ENCODE measurements around the gene COL6A5. TPM values are rescaled to one million over a fixed set of nuclear protein-coding genes. Genes with fewer than 3 reads are reported as not detected.

Gene COL6A5
- polyA plus RNA-seq, 2 donors = 0.04 to 0.15 TPM

GRCh38 chr3:130462089-130462488, 116.6 kb downstream of the COL6A5 start:
- Histone ChIP-seq H3K4me1 (ENCODE audit: control insufficient read depth in 2 of 2, insufficient read depth in 2 of 2, low read length in 1 of 2) (no peaks in the 10 kb centered on the region), H3K9me3 (ENCODE audit: control insufficient read depth in 2 of 2, insufficient read depth in 1 of 2, low read depth in 1 of 2, low read length in 1 of 2) (peaks cover 0 to 3% of the 10 kb centered on the region in 2 donors), H3K4me3 (ENCODE audit: low read depth in 1 of 2, low read length in 2 of 2) (no peak overlapping the region), H3K36me3 (ENCODE audit: control insufficient read depth in 2 of 2, insufficient read depth in 2 of 2, low read length in 1 of 2) (no peaks in the 10 kb centered on the region), H3K27me3 (ENCODE audit: control insufficient read depth in 1 of 2, insufficient read depth in 2 of 2, low read length in 2 of 2) (no peaks in the 10 kb centered on the region), H3K27ac (ENCODE audit: low read depth in 2 of 2, low read length in 1 of 2) (no peak overlapping the region)
- WGBS, 2 donors = 74 to 78% methylated on average over 5 of the region's 5 CpGs

DNA sequence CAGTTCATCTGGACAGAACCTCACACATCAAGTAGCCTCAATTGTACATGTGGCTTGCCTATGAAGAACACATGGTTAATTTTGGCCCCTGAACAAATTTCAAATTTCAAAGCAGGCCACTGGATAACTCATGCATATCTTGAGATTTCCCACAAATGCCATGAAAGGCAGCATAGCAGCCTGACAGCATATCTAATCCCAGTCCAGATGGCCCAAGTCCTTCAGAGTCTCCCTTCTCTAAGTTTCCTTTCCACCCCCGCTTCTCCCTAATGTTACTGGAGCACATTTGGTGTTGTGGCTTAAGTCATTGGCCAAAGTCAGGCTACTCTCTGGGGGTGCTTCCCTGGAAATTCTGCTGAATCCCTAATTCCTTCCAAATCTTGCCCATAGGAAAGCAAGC, 117.7 kb downstream of the COL6A5 start:
- no peaks in the 10 kb centered on the region for H3K4me1 ChIP-seq (ENCODE audit: control insufficient read depth in 2 of 2, insufficient read depth in 2 of 2, low read length in 1 of 2)
- no peak overlapping the region for H3K4me3 ChIP-seq (ENCODE audit: low read depth in 1 of 2, low read length in 2 of 2)
- 81 to 88% methylated on average over 1 of the region's 1 CpG for WGBS, 2 donors
- H3K36me3 ChIP-seq (ENCODE audit: control insufficient read depth in 2 of 2, insufficient read depth in 2 of 2, low read length in 1 of 2) = no peaks in the 10 kb centered on the region
- H3K27ac ChIP-seq (ENCODE audit: low read depth in 2 of 2, low read length in 1 of 2) = no peak overlapping the region
- no peaks in the 10 kb centered on the region for H3K27me3 ChIP-seq (ENCODE audit: control insufficient read depth in 1 of 2, insufficient read depth in 2 of 2, low read length in 2 of 2)
- H3K9me3 ChIP-seq (ENCODE audit: control insufficient read depth in 2 of 2, insufficient read depth in 1 of 2, low read depth in 1 of 2, low read length in 1 of 2) = peaks cover 0 to 3% of the 10 kb centered on the region in 2 donors

DNA sequence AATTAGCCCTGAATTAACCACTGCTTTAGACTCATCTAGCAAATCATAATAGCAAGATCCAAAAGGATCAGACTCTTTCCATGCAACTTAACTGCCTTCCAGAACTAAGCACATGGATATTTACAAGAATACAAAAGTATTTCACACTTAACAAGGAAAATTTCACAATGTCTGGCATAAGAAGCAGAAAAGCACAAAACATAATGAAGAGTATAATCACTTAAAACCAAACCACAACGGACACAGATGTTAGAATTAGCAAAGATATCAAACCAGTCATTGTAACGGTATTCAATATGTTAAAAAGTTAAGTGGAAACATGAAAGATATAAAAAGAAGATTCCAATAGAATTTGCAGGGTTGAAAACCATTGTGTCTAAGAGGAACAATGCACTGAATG, 120.0 kb downstream of the COL6A5 start:
- H3K27me3 ChIP-seq (ENCODE audit: control insufficient read depth in 1 of 2, insufficient read depth in 2 of 2, low read length in 2 of 2) = no peaks in the 10 kb centered on the region
- peaks cover 0 to 2% of the 10 kb centered on the region in 2 donors for H3K9me3 ChIP-seq (ENCODE audit: control insufficient read depth in 2 of 2, insufficient read depth in 1 of 2, low read depth in 1 of 2, low read length in 1 of 2)
- H3K4me3 ChIP-seq (ENCODE audit: low read depth in 1 of 2, low read length in 2 of 2) = no peak overlapping the region
- WGBS, 2 donors = 61 to 68% methylated on average over 2 of the region's 2 CpGs
- H3K27ac ChIP-seq (ENCODE audit: low read depth in 2 of 2, low read length in 1 of 2) = no peak overlapping the region
- H3K36me3 ChIP-seq (ENCODE audit: control insufficient read depth in 2 of 2, insufficient read depth in 2 of 2, low read length in 1 of 2) = no peaks in the 10 kb centered on the region
- H3K4me1 ChIP-seq (ENCODE audit: control insufficient read depth in 2 of 2, insufficient read depth in 2 of 2, low read length in 1 of 2) = no peaks in the 10 kb centered on the region

GRCh38 chr3:130468311-130468710, 122.8 kb downstream of the COL6A5 start:
- no peak overlapping the region for H3K4me3 ChIP-seq (ENCODE audit: low read depth in 1 of 2, low read length in 2 of 2)
- no peaks in the 10 kb centered on the region for H3K4me1 ChIP-seq (ENCODE audit: control insufficient read depth in 2 of 2, insufficient read depth in 2 of 2, low read length in 1 of 2)
- WGBS, 2 donors = 97 to 100% methylated on average over 1 of the region's 1 CpG
- no peaks in the 10 kb centered on the region for H3K27me3 ChIP-seq (ENCODE audit: control insufficient read depth in 1 of 2, insufficient read depth in 2 of 2, low read length in 2 of 2)
- H3K9me3 ChIP-seq (ENCODE audit: control insufficient read depth in 2 of 2, insufficient read depth in 1 of 2, low read depth in 1 of 2, low read length in 1 of 2) = no peaks in the 10 kb centered on the region
- no peaks in the 10 kb centered on the region for H3K36me3 ChIP-seq (ENCODE audit: control insufficient read depth in 2 of 2, insufficient read depth in 2 of 2, low read length in 1 of 2)
- H3K27ac ChIP-seq (ENCODE audit: low read depth in 2 of 2, low read length in 1 of 2) = no peak overlapping the region

- H3K9me3 ChIP-seq (ENCODE audit: control insufficient read depth in 2 of 2, insufficient read depth in 1 of 2, low read depth in 1 of 2, low read length in 1 of 2) = no peaks in the 10 kb centered on the region
- WGBS, 2 donors = 39 to 43% methylated on average over 3 of the region's 3 CpGs
Measured at GRCh38 chr3:130470126-130470525, 124.7 kb downstream of the COL6A5 start.

GRCh38 chr3:130473416-130473815, 127.9 kb downstream of the COL6A5 start:
- 44 to 73% methylated on average over 2 of the region's 2 CpGs for WGBS, 2 donors
- H3K9me3 ChIP-seq (ENCODE audit: control insufficient read depth in 2 of 2, insufficient read depth in 1 of 2, low read depth in 1 of 2, low read length in 1 of 2) = no peaks in the 10 kb centered on the region
- no peak overlapping the region for H3K4me3 ChIP-seq (ENCODE audit: low read depth in 1 of 2, low read length in 2 of 2)

More at GRCh38 chr3:130470126-130470525, 124.7 kb downstream of the COL6A5 start:
- Histone ChIP-seq H3K36me3 (ENCODE audit: control insufficient read depth in 2 of 2, insufficient read depth in 2 of 2, low read length in 1 of 2) (no peaks in the 10 kb centered on the region), H3K4me3 (ENCODE audit: low read depth in 1 of 2, low read length in 2 of 2) (no peak overlapping the region), H3K27me3 (ENCODE audit: control insufficient read depth in 1 of 2, insufficient read depth in 2 of 2, low read length in 2 of 2) (no peaks in the 10 kb centered on the region), H3K27ac (ENCODE audit: low read depth in 2 of 2, low read length in 1 of 2) (no peak overlapping the region), H3K4me1 (ENCODE audit: control insufficient read depth in 2 of 2, insufficient read depth in 2 of 2, low read length in 1 of 2) (no peaks in the 10 kb centered on the region)

GRCh38 chr3:130480736-130481135, 135.3 kb downstream of the COL6A5 start:
- H3K27me3 ChIP-seq (ENCODE audit: control insufficient read depth in 1 of 2, insufficient read depth in 2 of 2, low read length in 2 of 2) = no peaks in the 10 kb centered on the region
- H3K4me3 ChIP-seq (ENCODE audit: low read depth in 1 of 2, low read length in 2 of 2) = no peak overlapping the region
- H3K27ac ChIP-seq (ENCODE audit: low read depth in 2 of 2, low read length in 1 of 2) = no peak overlapping the region
- H3K9me3 ChIP-seq (ENCODE audit: control insufficient read depth in 2 of 2, insufficient read depth in 1 of 2, low read depth in 1 of 2, low read length in 1 of 2) = no peaks in the 10 kb centered on the region
- WGBS, 2 donors = 27 to 33% methylated on average over 4 of the region's 4 CpGs
- no peaks in the 10 kb centered on the region for H3K4me1 ChIP-seq (ENCODE audit: control insufficient read depth in 2 of 2, insufficient read depth in 2 of 2, low read length in 1 of 2)
- H3K36me3 ChIP-seq (ENCODE audit: control insufficient read depth in 2 of 2, insufficient read depth in 2 of 2, low read length in 1 of 2) = no peaks in the 10 kb centered on the region

More at GRCh38 chr3:130473416-130473815, 127.9 kb downstream of the COL6A5 start:
- no peak overlapping the region for H3K27ac ChIP-seq (ENCODE audit: low read depth in 2 of 2, low read length in 1 of 2)
- H3K36me3 ChIP-seq (ENCODE audit: control insufficient read depth in 2 of 2, insufficient read depth in 2 of 2, low read length in 1 of 2) = no peaks in the 10 kb centered on the region
- H3K27me3 ChIP-seq (ENCODE audit: control insufficient read depth in 1 of 2, insufficient read depth in 2 of 2, low read length in 2 of 2) = no peaks in the 10 kb centered on the region
- no peaks in the 10 kb centered on the region for H3K4me1 ChIP-seq (ENCODE audit: control insufficient read depth in 2 of 2, insufficient read depth in 2 of 2, low read length in 1 of 2)

DNA sequence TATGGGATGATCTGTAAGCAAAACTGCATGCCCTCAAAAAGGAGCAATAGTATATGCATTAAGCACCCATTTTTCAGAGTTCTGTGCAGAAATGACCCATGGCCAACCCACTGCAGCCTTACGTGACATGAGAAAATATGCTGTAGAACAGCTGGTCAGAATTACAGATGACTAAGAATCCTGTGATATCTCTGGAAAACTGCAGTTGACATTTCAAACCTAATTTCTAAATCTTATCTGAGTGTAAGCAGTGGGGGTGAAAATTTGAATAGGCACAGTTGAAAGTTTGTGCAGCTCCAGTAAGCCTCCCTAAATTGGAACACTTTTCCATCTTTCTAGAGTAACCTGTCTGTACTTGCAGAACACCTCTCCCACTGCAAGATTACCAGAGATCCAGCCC, 142.8 kb downstream of the COL6A5 start:
- Histone ChIP-seq H3K9me3 (ENCODE audit: control insufficient read depth in 2 of 2, insufficient read depth in 1 of 2, low read depth in 1 of 2, low read length in 1 of 2) (no peaks in the 10 kb centered on the region), H3K4me1 (ENCODE audit: control insufficient read depth in 2 of 2, insufficient read depth in 2 of 2, low read length in 1 of 2) (no peaks in the 10 kb centered on the region), H3K27ac (ENCODE audit: low read depth in 2 of 2, low read length in 1 of 2) (no peak overlapping the region), H3K4me3 (ENCODE audit: low read depth in 1 of 2, low read length in 2 of 2) (no peak overlapping the region), H3K27me3 (ENCODE audit: control insufficient read depth in 1 of 2, insufficient read depth in 2 of 2, low read length in 2 of 2) (no peaks in the 10 kb centered on the region), H3K36me3 (ENCODE audit: control insufficient read depth in 2 of 2, insufficient read depth in 2 of 2, low read length in 1 of 2) (no peaks in the 10 kb centered on the region)
- WGBS, 2 donors = 73 to 85% methylated on average over 1 of the region's 1 CpG

DNA sequence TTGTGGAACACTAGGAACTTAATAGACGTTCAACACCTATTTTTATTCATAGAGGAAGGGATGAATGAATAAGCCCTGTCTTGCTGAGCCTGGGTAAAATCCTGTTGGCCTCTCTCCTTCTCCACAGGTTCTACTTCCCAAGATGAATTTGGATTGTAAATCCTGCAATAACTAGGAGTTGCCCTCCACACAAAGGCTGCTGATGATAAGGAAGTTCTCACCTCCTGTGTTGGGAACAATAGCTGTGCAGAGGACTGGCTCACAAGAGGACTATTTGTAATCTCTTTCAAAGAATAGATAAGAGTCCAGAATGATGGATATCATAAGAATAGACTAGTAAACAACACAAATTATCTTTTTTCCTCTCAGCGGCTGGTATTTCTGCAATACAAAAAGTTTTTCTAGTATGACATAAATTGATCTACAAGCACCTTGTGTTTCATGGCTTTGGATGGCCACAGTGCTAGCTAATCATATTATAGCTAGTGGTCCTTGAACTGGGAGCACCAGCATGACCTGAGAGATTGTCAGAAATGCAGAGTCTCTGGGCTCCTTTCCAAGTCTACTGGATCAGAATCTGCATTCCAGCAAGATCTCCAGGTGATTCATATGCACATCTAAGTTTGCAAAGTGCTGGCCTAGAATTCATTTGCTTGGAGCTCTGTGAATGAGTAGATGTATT, 143.4 kb downstream of the COL6A5 start:
- no peaks in the 10 kb centered on the region for H3K4me1 ChIP-seq (ENCODE audit: control insufficient read depth in 2 of 2, insufficient read depth in 2 of 2, low read length in 1 of 2)
- 65 to 66% methylated on average over 2 of the region's 2 CpGs for WGBS, 2 donors
- no peak overlapping the region for H3K4me3 ChIP-seq (ENCODE audit: low read depth in 1 of 2, low read length in 2 of 2)
- no peaks in the 10 kb centered on the region for H3K9me3 ChIP-seq (ENCODE audit: control insufficient read depth in 2 of 2, insufficient read depth in 1 of 2, low read depth in 1 of 2, low read length in 1 of 2)
- H3K27ac ChIP-seq (ENCODE audit: low read depth in 2 of 2, low read length in 1 of 2) = no peak overlapping the region
- no peaks in the 10 kb centered on the region for H3K27me3 ChIP-seq (ENCODE audit: control insufficient read depth in 1 of 2, insufficient read depth in 2 of 2, low read length in 2 of 2)
- H3K36me3 ChIP-seq (ENCODE audit: control insufficient read depth in 2 of 2, insufficient read depth in 2 of 2, low read length in 1 of 2) = no peaks in the 10 kb centered on the region

DNA sequence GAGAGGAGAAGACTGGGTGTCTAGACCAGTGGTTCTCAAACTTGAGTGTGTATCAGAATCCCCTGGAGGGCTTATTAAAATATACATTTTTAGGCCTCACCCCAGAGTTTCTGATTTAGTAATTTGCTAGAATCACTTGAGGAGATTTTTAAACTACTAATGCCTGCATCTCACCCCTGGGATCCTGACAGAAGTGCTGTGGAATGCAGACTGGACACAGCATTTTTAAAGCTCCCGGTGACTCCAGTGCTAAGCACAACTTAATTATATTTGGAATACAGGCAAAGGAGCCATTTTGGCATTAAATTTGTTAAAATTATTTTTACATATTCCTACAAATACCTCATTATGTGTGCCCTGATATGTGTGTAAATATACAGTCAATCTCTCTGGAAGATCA, 144.8 kb downstream of the COL6A5 start:
- Histone ChIP-seq H3K27me3 (ENCODE audit: control insufficient read depth in 1 of 2, insufficient read depth in 2 of 2, low read length in 2 of 2) (no peaks in the 10 kb centered on the region), H3K27ac (ENCODE audit: low read depth in 2 of 2, low read length in 1 of 2) (no peak overlapping the region), H3K36me3 (ENCODE audit: control insufficient read depth in 2 of 2, insufficient read depth in 2 of 2, low read length in 1 of 2) (no peaks in the 10 kb centered on the region), H3K4me3 (ENCODE audit: low read depth in 1 of 2, low read length in 2 of 2) (no peak overlapping the region), H3K9me3 (ENCODE audit: control insufficient read depth in 2 of 2, insufficient read depth in 1 of 2, low read depth in 1 of 2, low read length in 1 of 2) (no peaks in the 10 kb centered on the region), H3K4me1 (ENCODE audit: control insufficient read depth in 2 of 2, insufficient read depth in 2 of 2, low read length in 1 of 2) (no peaks in the 10 kb centered on the region)
- 63 to 68% methylated on average over 1 of the region's 1 CpG for WGBS, 2 donors

Data from esophagus (tissue), 2 donors.